Measurements from ENCODE around the gene DNAJC3. TPM values are rescaled to one million over a fixed set of nuclear protein-coding genes. Genes with fewer than 3 reads are reported as not detected.
"Not testable (repeated sequence)": the region's sequence is repeated elsewhere in the genome, so short reads cannot be mapped to it uniquely, and the experiment has no call there.

Gene DNAJC3
- total RNA-seq, 4 donors from 2014 or later = 49.1 to 73.3 (median 53.1) TPM

GRCh38 chr13:95728957-95729356 lies 52.0 kb downstream of the DNAJC3 start:
- Histone ChIP-seq H3K27me3 (no peaks in the 10 kb centered on the region), H3K4me1 (peaks cover 0 to 19% (median 0%) of the 10 kb centered on the region in 3 donors), H3K9me3 (peaks cover 0 to 14% (median 0%) of the 10 kb centered on the region in 3 donors), H3K27ac (no peak overlapping the region), H3K4me3 (no peak overlapping the region), H3K36me3 (peaks cover 0 to 18% of the 10 kb centered on the region in 2 donors)
- no peak for ATAC-seq
- no peak for TF ChIP-seq POLR2AphosphoS5 (IDR thresholded peaks at IDR 0.05)
- TF ChIP-seq POLR2A (IDR thresholded peaks at IDR 0.05) = no peak
- TF ChIP-seq EP300 (IDR thresholded peaks at IDR 0.05) = no peak
- no peak for TF ChIP-seq CTCF (IDR thresholded peaks at IDR 0.05)
- 57% methylated on average over 1 of the region's 2 CpGs; no CpG with 5 or more reads in 1 of the 2 donors for WGBS, 2 donors (ENCODE audit: low coverage in 1 of 2)

DNA sequence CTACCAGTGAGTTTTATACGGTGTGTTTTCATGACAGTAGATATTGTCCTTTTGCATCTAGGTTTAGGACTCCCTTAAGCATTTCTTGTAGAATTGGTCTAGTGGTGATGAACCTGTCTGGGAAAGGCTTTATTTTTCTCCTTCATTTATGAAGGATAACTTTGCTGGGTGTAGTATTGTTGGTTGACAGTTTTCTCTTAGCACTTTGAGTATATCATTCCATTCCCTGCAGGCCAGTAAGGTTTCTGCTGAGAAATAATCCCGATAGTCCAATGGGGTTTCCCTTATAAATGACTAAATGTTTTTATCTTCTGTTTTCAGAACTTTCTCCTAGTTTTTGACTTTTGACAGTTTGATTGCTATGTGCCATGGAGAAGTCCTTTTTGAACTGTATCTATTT lies 57.2 kb downstream of the DNAJC3 start:
- WGBS, 2 donors (ENCODE audit: low coverage in 1 of 2) = 92% methylated on average over 2 of the region's 2 CpGs; no CpG with 5 or more reads in 1 of the 2 donors

DNA sequence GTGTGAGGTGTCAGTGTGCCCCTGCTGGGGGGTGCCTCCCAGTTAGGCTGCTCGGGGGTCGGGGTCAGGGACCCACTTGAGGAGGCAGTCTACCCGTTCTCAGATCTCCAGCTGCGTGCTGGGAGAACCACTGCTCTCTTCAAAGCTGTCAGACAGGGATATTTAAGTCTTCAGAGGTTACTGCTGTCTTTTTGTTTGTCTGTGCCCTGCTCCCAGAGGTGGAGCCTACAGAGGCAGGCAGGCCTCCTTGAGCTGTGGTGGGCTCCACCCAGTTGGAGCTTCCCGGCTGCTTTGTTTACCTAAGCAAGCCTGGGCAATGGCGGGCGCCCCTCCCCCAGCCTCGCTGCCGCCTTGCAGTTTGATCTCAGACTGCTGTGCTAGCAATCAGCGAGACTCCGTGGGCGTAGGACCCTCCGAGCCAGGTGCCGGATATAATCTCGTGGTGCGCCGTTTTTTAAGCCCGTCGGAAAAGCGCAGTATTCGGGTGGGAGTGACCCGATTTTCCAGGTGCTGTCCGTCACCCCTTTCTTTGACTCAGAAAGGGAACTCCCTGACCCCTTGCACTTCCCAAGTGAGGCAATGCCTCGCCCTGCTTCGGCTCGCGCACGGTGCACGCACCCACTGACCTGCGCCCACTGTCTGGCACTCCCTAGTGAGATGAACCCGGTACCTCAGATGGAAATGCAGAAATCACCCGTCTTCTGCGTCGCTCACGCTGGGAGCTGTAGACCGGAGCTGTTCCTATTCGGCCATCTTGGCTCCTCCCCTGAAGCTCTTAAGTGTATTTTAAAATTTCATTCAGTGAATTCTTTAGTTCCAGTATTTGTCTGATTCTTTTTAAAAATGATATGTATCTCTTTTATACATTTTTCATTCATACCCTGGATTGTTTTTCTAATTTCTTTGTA lies 63.4 kb downstream of the DNAJC3 start:
- H3K27me3 ChIP-seq = not testable (repeated sequence)

More for the DNA sequence above, 57.2 kb downstream of the DNAJC3 start:
- Histone ChIP-seq H3K27ac (no peak overlapping the region), H3K4me3 (no peak overlapping the region), H3K27me3 (no peaks in the 10 kb centered on the region), H3K36me3 (peaks cover 0 to 8% of the 10 kb centered on the region in 2 donors), H3K4me1 (no peaks in the 10 kb centered on the region), H3K9me3 (peaks cover 0 to 21% (median 5%) of the 10 kb centered on the region in 3 donors)
- TF ChIP-seq POLR2A (IDR thresholded peaks at IDR 0.05) (no peak), CTCF (IDR thresholded peaks at IDR 0.05) (no peak), POLR2AphosphoS5 (IDR thresholded peaks at IDR 0.05) (no peak), EP300 (IDR thresholded peaks at IDR 0.05) (no peak)
- no peak for ATAC-seq

GRCh38 chr13:95740979-95741320 lies 64.0 kb downstream of the DNAJC3 start:
- H3K4me3 ChIP-seq = no peak overlapping the region
- H3K27ac ChIP-seq = no peak overlapping the region

More for the DNA sequence above, 63.4 kb downstream of the DNAJC3 start:
- H3K4me1 ChIP-seq, H3K9me3 ChIP-seq, ATAC-seq, H3K27ac ChIP-seq, H3K36me3 ChIP-seq, H3K4me3 ChIP-seq: not testable (repeated sequence)
- WGBS, 2 donors (ENCODE audit: low coverage in 1 of 2) = 80 to 94% methylated on average over 1 to 2 of the region's 37 CpGs

More at GRCh38 chr13:95740979-95741320, 64.0 kb downstream of the DNAJC3 start:
- ATAC-seq = no peak
- TF ChIP-seq POLR2AphosphoS5 (IDR thresholded peaks at IDR 0.05) (no peak), POLR2A (IDR thresholded peaks at IDR 0.05) (no peak), CTCF (IDR thresholded peaks at IDR 0.05) (no peak), EP300 (IDR thresholded peaks at IDR 0.05) (no peak)
- Histone ChIP-seq H3K9me3 (no peaks in the 10 kb centered on the region), H3K36me3 (no peaks in the 10 kb centered on the region), H3K4me1 (no peaks in the 10 kb centered on the region), H3K27me3 (no peaks in the 10 kb centered on the region)
